Mononuclear cell (primary cell): ENCODE measurements around the gene SOCS7. TPM values are rescaled to one million over a fixed set of nuclear protein-coding genes. Genes with fewer than 3 reads are reported as not detected.
A peak's percentile ranks its signal among the peaks of the same experiment; 100 is the strongest.

Source experiments
- H3K27me3 ChIP-seq: 2 replicates; pipeline ENCODE4 v1.6.0; 2011; ENCODE audit warnings: low read length, control low read depth; ENCODE audit not compliant: insufficient read depth
- H3K4me1 ChIP-seq: 2 replicates; pipeline ENCODE4 v1.5.1; 2011; ENCODE audit warnings: mild to moderate bottlenecking, low read length, control low read depth; ENCODE audit not compliant: insufficient read depth
- H3K4me3 ChIP-seq: 2 replicates; pipeline ENCODE4 v1.5.1; 2011; ENCODE audit warnings: mild to moderate bottlenecking, low read length, moderate library complexity
- H3K9me3 ChIP-seq: 2 replicates; pipeline ENCODE4 v1.5.1; 2011; ENCODE audit warnings: low read depth, mild to moderate bottlenecking, control low read depth, low read length
- total RNA-seq: library from RNA; depleted of rRNA; stranded (reverse); fragments of >200 nt; gene quantifications from one replicate; pipeline ENCODE4 v1.2.3, GENCODE V29; 2012

SOCS7 gene
- total RNA-seq, result 13.6 TPM

- Histone ChIP-seq H3K9me3 (no peaks in the 10 kb centered on the region), H3K4me3 (peak within 1 kb of the TSS; percentile 57), H3K4me1 (peaks cover 24% of the 10 kb centered on the region), H3K27me3 (no peaks in the 10 kb centered on the region)
These were observed at the start of gene SOCS7 for GRCh38 chr17:38351412-38352222. Gene SOCS7, plus strand, starts transcription at chr17:38351844. Its CDS starts 209 bp downstream, at chr17:38352053.

- no peaks in the 10 kb centered on the region for H3K27me3 ChIP-seq
- no peaks in the 10 kb centered on the region for H3K4me1 ChIP-seq
- H3K9me3 ChIP-seq, result no peaks in the 10 kb centered on the region
- no peak overlapping the region for H3K4me3 ChIP-seq
These were observed 36.1 kb upstream of the SOCS7 start for GRCh38 chr17:38315497-38315896.

GRCh38 chr17:38317081-38317480 is 34.6 kb upstream of the SOCS7 start:
- Histone ChIP-seq H3K27me3 (no peaks in the 10 kb centered on the region), H3K4me3 (no peak overlapping the region), H3K4me1 (no peaks in the 10 kb centered on the region), H3K9me3 (no peaks in the 10 kb centered on the region)

GRCh38 chr17:38320482-38320881 is 31.2 kb upstream of the SOCS7 start:
- Histone ChIP-seq H3K4me3 (no peak overlapping the region), H3K27me3 (no peaks in the 10 kb centered on the region), H3K4me1 (peaks cover 6% of the 10 kb centered on the region), H3K9me3 (no peaks in the 10 kb centered on the region)

- H3K9me3 ChIP-seq, result no peaks in the 10 kb centered on the region
- peaks cover 17% of the 10 kb centered on the region for H3K4me1 ChIP-seq
- H3K4me3 ChIP-seq, result no peak overlapping the region
- no peaks in the 10 kb centered on the region for H3K27me3 ChIP-seq
These were observed 29.4 kb upstream of the SOCS7 start for GRCh38 chr17:38322156-38322779.

- no peaks in the 10 kb centered on the region for H3K9me3 ChIP-seq
- H3K4me3 ChIP-seq, result no peak overlapping the region
- H3K27me3 ChIP-seq, result no peaks in the 10 kb centered on the region
- peaks cover 19% of the 10 kb centered on the region for H3K4me1 ChIP-seq
These were observed 28.7 kb upstream of the SOCS7 start for GRCh38 chr17:38322897-38323296.

- H3K4me1 ChIP-seq, result peaks cover 19% of the 10 kb centered on the region
- H3K27me3 ChIP-seq, result no peaks in the 10 kb centered on the region
- no peaks in the 10 kb centered on the region for H3K9me3 ChIP-seq
- H3K4me3 ChIP-seq, result no peak overlapping the region
These were observed 27.4 kb upstream of the SOCS7 start for GRCh38 chr17:38324141-38324697.

GRCh38 chr17:38324772-38325171 is 26.9 kb upstream of the SOCS7 start:
- Histone ChIP-seq H3K4me1 (peaks cover 19% of the 10 kb centered on the region), H3K27me3 (no peaks in the 10 kb centered on the region), H3K4me3 (no peak overlapping the region), H3K9me3 (no peaks in the 10 kb centered on the region)

GRCh38 chr17:38325221-38325851 is 26.3 kb upstream of the SOCS7 start:
- Histone ChIP-seq H3K4me3 (no peak overlapping the region), H3K27me3 (no peaks in the 10 kb centered on the region), H3K9me3 (no peaks in the 10 kb centered on the region), H3K4me1 (peaks cover 19% of the 10 kb centered on the region)

- peaks cover 19% of the 10 kb centered on the region for H3K4me1 ChIP-seq
- no peaks in the 10 kb centered on the region for H3K9me3 ChIP-seq
- no peaks in the 10 kb centered on the region for H3K27me3 ChIP-seq
- H3K4me3 ChIP-seq, result no peak overlapping the region
These were observed 24.4 kb upstream of the SOCS7 start for GRCh38 chr17:38326996-38327792.

- peaks cover 19% of the 10 kb centered on the region for H3K4me1 ChIP-seq
- no peak overlapping the region for H3K4me3 ChIP-seq
- no peaks in the 10 kb centered on the region for H3K9me3 ChIP-seq
- no peaks in the 10 kb centered on the region for H3K27me3 ChIP-seq
These were observed 23.7 kb upstream of the SOCS7 start for GRCh38 chr17:38327936-38328335.

GRCh38 chr17:38328620-38329019 is 23.0 kb upstream of the SOCS7 start:
- Histone ChIP-seq H3K27me3 (no peaks in the 10 kb centered on the region), H3K4me1 (peaks cover 19% of the 10 kb centered on the region), H3K4me3 (no peak overlapping the region), H3K9me3 (no peaks in the 10 kb centered on the region)

GRCh38 chr17:38329284-38329683 is 22.4 kb upstream of the SOCS7 start:
- peaks cover 13% of the 10 kb centered on the region for H3K4me1 ChIP-seq
- no peaks in the 10 kb centered on the region for H3K27me3 ChIP-seq
- H3K9me3 ChIP-seq, result no peaks in the 10 kb centered on the region
- no peak overlapping the region for H3K4me3 ChIP-seq

GRCh38 chr17:38329808-38330730 is 21.6 kb upstream of the SOCS7 start:
- peaks cover 12% of the 10 kb centered on the region for H3K4me1 ChIP-seq
- no peak overlapping the region for H3K4me3 ChIP-seq
- no peaks in the 10 kb centered on the region for H3K27me3 ChIP-seq
- no peaks in the 10 kb centered on the region for H3K9me3 ChIP-seq
